Hematopoietic multipotent progenitor cell treated with erythropoietin and hydrocortisone succinate and interleukin-3 and kit ligand, for 17 days (in vitro differentiated cells): Measurements from ENCODE around the gene LCE1D.

Experiments
- DNase-seq: peaks from one replicate; pipeline ENCODE4 v3.0.0-alpha.2; 2015; ENCODE audit warnings: low spot score

Gene LCE1D

DNA sequence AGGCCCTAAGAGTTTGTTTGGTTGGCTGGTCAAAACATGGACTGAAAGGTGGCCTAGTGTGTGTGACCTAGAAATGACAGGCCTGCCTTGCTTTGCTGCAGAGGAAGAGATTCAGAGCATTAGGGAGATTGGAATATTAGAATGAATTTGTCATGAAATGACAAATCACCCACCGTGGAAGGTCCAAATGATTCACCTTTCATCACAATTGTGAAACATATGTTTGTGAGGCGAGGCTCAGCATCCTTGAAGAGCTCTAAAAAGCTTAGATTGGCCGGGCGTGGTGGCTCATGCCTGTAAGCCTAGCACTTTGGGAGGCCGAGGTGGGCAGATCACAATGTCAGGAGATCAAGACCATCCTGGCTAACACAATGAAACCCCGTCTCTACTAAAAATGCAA is 20.8 kb downstream of the LCE1D start:
- no peak for DNase-seq

DNA sequence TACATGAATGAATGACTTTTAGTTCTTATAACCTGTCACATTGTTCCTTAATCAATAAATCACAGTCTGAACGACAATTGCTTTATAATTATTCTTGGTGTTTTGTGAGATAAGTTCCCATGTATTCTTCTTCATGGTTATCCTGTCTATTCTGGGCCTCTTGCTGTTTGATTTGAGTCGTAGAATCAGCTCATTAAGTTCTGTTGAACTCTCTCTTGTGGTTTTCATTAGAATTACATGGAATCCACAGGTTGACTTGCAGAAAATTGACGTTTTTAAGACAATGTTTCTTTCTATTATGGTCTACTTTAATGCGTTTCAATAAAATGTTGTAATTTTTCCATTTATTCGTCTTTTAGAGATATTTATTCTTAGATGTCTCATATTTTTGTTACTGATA is 26.8 kb downstream of the LCE1D start:
- DNase-seq = no peak

DNA sequence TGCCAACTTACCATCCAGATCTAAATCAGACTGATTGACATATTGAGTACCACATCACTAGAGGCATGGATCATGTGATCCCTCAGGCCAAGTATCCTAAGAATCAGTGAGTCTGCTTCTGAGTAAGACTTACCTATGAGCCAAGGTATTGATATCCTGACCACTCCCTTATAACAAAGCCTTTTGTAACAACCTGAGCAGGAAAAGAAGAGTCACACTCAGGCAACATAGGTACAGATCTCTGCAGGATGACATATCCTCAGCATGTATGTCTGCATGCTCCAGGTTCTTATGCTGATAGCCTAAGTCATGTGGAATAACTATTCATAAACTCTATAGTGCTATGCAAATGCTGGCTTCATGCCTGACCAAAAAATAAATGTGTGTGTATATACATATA is 28.4 kb downstream of the LCE1D start:
- no peak for DNase-seq

DNA sequence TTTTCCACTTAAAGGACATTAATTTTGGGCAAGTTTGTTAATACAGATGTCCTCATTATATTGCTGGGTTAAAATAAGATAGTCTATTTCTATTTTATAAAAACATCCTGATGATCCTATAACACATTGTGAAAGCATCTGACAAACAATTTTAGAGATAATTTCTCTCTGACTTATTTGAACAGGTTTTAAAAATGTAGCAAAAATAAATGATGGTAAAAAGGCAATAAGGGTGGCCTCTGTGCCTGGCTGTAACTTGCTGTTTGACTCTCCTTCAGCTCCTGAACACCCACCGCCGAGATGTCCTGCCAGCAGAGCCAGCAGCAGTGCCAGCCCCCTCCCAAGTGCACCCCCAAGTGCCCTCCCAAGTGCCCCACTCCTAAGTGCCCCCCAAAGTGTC is 30.7 kb downstream of the LCE1D start, which contains the start of gene LCE1A:
Gene LCE1A (plus strand): TSS at position 301 of the 400 bp plus-strand sequence. CDS start 0 bp downstream, at position 301.
- DNase-seq = no peak

DNA sequence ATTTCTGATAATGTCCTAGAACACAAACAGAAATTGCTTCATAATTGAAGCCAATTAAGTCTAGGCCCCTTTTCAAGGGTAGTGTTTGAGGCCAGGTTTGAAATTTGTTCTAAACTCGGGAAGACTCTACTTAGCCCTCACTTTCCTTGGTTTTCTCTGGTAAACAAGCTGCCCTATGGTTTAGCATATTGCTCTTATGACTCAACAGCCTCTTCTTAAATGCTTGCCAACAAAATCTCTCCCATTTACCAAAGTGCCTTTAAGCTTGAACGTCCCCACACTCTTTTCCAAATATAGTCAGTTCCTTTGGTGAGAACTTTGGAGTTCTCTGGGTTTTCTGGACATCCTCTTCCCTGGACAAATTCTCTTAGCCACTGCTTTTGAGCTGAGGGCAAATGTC is 40.3 kb downstream of the LCE1D start:
- no peak for DNase-seq

DNA sequence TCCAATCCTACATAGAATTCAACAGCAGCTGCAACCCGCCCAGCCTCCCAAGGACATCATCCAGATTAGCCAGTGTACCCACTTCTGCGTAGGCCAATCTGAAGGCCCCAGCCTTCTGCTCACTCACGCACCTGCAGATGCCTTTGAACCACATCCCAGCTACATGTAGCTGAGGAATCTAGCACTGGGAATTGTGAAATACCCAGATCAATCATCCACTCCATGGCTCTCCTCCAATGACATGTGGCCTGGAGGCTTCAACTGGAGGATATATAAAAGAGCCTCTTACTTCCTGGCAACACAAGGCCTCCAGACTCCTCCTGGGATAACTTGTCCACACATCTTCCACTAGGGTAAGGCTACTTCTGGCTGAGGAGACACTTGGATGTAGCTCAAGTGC is 46.0 kb downstream of the LCE1D start, which contains the start of gene LCE6A:
Gene LCE6A (plus strand): TSS at position 301 of the 400 bp plus-strand sequence. CDS start 665 bp downstream, outside the sequence.
- no peak for DNase-seq
